HG03354 (cell line): ENCODE results near the gene ECSIT.
"Not testable (repeated sequence)": the region's sequence is repeated elsewhere in the genome, so short reads cannot be mapped to it uniquely, and the experiment has no call there.

Experiments used
- ATAC-seq: cut with Tn5 transposase; IDR thresholded peaks from one replicate; pipeline ENCODE4 v1.9.1; 2021; ENCODE audit warnings: mild to moderate bottlenecking; ENCODE audit not compliant: unreplicated experiment, poor library complexity, severe bottlenecking

Gene ECSIT

DNA sequence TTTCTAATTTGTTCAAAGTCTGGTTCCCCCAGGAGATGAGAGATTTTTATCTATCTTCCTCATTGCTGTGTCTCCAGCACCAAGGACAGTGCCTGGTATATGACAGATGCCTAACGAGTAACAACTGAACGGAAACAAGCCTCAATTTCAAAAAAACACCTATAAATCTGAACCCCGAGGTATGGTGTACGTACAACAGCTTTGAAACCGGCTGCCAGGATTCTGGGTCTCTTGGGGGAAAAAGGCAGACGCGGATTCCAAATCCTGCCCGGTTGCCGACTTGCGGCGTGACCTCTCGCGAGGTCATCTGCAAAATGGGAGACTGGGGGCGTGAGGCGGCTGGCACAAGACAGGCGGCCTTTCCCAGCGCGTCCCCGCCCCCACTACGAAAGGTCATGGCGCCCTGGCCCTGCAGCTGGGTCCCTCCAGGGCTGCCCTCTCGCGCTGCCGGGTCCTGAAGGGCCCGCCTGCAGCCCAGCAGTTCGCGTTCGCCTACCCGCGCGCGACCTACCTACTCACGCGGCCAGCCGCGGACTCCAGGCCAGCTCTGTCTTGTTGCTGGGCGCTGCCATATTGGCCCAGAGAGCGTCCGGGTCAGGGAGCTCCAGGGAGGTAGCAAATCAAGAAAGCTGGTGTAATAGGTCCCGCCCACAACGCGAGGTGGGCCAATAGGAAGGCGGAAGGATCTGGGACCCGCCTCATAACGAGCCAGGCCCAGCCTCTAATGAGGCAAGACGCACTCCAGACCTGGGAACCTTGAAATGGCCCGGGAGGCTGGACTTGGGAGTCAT, at the start of gene ECSIT:
Gene ECSIT (minus strand): TSS at position 584 of the 791 bp plus-strand sequence. CDS start 9,964 bp downstream, outside the sequence.
- ATAC-seq, result peak; percentile 95

DNA sequence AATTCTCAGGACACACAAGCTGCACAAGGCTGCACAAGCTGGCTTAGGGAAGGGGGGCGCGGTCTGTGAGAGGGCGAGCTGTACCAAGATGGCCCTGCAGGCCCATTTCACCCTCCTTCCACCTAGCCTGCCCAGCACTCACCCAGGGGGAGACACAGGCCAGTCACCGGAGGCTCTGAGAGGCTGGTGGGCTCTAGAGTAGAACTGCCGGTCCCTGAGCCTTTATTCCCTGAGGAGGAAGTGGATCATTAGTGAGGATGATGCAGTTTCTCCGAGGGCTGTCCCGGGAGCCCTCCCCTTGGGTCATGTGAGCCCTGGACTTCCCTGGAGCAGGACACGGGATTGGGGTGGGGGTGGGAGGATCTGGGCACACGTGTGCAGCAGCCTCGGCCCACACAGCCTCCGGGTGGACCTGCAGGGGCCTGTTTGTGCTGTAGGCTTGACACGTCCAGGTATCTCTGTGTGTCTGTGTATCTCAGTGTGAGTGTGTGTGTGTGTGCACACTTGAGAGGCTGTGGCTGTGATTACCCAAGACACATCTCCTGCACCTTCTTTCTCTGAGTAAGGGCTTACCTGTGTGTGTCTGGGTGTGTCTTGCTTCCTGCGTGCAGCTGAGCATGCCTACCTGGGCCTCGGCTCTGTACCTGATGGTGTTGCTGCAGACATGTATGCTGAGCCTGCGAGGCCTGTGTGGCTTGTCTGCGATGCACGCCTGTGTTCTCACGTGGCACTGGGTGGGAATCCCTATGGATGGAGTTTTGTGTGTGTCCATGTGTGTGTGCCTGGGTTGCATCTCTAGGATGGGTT, 48.7 kb upstream of the ECSIT start, which contains the start of gene ACP5:
Gene ACP5 (minus strand): TSS at position 195 of the 807 bp plus-strand sequence. CDS start 328 bp downstream, outside the sequence.
- no peak for ATAC-seq

DNA sequence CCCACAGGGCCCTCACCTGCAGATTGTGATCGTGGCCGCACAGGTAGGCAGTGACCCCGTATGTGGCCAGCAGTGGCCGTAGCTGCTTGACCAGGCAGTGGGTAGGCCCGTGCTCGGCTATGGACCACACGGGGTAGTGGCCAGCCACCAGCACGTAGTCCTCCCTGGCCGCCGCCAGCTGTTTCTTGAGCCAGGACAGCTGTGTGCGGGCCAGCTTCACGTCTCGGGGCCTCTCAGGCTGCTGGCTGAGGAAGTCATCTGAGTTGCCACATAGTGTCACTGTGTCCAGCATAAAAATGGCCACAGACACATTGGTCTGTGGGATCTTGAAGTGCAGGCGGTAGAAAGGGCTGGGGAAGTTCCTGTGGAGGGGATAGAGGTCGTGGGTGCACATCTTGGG, 47.3 kb upstream of the ECSIT start:
- no peak for ATAC-seq

DNA sequence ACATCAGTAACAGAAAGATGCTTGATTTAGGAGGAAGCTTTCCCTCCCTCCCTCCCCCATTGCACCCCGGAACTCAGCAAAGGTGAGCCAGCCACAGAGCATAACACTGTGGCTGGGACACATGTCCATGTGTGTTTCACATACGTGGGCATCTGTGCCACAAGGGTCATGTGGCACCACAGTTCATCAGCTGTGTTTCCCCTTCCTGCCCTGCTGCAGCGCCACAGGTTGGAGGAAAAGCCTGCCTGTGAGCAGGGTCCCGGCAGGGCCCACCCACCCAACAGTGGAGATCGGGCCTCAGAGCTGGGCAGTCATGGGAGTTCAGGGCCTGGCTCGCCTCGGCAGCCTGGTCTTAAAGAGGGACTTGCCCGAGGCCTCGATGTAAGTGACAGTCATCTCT, 45.8 kb upstream of the ECSIT start:
- ATAC-seq, result no peak

DNA sequence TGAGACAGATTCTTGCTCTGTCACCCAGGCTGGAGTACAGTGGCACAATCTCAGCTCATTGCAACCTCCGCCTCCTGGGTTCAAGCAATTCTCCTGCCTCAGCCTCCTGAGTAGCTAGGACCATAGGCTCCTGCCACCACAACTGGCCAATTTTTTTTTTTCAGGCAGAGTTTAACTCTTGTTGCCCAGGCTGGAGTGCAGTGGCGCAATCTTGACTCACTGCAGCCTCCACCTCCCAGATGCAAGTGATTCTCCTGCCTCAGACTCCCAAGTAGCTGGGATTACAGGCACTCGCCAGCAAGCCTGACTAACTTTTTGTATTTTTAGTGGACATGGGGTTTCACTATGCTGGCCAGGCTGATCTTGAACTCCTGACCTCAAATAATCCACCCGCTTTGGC, 44.8 kb upstream of the ECSIT start:
- ATAC-seq, result not testable (repeated sequence)

GRCh38 chr19:11573354-11573753, 44.4 kb upstream of the ECSIT start:
- not testable (repeated sequence) for ATAC-seq

DNA sequence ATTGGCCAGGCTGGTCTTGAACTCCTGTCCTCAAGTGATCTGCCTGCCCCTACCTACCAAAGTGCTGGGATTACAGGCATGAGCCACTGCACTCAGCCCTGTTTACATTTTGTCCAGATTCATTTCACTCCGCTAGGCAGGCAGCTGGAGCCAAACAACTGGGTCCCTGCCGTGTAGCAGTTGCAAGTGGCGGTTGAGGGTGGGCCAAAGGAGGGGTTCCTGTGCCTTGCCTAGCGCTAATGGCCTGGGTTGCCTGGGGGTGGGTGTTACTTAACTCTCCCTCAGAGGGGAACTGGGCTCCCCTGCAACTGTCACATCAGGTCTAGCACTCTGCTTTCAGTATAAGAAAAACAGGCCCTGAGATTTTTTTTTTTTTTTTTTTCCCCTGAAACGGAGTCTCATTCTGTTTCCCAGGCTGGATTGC, 41.1 kb upstream of the ECSIT start:
- ATAC-seq, result no peak

DNA sequence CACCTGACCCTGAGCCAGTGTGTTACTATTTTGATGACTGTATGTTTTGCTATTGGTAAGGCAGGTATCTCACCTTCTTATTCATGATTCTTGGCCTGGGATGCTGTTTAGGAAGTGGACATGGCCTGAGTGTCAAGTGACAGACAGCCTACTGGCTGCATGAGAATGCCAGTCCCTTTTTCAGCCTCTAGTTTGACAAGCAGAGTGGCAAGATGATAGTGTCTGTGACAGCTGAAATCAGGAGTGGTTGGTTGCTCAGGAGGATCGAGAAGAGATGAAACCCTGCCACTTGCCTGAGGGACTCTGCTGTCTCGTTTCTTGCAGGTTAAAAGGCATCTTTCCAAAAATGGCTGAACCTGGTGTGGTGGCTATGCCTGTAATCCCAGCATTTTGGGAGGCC, 37.2 kb upstream of the ECSIT start:
- no peak for ATAC-seq

GRCh38 chr19:11565649-11565980, 36.7 kb upstream of the ECSIT start:
- ATAC-seq, result not testable (repeated sequence)

GRCh38 chr19:11564082-11564807, 35.3 kb upstream of the ECSIT start:
- ATAC-seq, result not testable (repeated sequence)

- ATAC-seq, result no peak
These were observed 34.6 kb upstream of the ECSIT start for GRCh38 chr19:11563532-11563931.

GRCh38 chr19:11560404-11561051, 31.6 kb upstream of the ECSIT start:
- ATAC-seq, result no peak

DNA sequence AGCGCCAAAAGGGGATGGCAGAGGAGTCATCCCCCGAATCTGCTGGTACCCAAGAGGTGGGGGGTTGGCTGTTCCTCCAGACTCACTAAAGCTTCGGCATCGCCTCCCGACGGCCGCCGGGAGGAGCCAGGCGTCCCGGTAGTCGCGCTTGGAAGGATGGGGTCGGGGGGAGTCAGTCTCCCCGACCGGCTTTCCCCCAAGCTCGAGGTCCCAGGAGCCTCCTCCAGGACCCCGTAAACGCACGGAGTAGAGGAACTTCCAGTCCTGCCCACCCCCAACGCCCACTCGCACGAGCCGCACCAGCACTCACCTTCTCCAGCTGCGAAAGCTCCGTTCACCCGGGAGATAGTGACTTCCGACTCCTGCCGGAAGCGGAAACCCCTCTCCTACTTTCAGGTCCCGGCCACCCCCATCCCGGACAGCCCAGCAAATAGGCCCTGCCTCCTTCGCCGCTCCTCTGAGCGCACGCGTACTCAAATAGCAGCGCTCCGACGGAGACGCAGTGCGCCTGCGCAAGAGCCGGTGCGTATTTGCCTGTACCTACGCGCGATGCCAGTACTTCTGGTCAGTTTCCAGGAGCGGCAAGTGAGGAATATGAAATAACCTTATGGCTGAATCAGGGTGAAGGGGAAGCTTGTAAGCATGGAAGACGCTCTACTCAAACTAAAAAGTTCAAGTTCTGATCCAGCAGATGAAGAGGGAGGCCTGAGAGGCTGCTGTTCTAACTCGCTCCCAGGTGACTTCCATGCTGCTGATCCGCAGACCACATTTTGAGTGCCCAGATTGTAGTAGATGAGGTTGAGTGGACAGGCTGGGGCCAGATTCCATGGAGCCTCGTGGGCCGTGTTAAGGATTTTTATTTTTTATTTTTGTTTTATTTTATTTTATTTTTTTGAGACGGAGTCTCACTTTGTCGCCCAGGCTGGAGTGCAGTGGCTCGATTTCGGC, 30.2 kb upstream of the ECSIT start, which contains the start of gene ELOF1:
Gene ELOF1 (minus strand): TSS at position 350 of the 948 bp plus-strand sequence. CDS start 4,883 bp downstream, outside the sequence.
- peak; percentile 85 for ATAC-seq

GRCh38 chr19:11556634-11557420, 27.9 kb upstream of the ECSIT start:
- ATAC-seq, result no peak

DNA sequence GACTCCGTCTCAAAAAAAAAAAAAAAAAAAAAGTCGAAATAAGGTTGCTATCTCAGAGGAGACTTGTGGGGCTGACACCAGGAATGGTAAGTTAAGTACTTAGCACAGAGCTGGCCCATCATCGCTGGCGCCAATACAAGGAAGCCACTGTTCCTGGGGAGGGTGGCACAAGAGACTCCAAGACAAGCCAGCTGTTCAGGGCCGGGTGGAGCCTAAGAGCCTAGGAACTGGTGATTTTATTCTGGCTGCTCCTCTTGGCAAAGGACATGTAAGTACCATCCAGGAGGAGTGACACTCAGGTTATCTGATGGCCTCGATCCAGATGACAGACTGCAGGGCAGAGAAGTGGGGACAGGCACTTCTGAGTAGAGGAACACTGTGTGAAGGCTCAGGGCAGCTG, 26.3 kb upstream of the ECSIT start:
- ATAC-seq, result no peak

- no peak for ATAC-seq
These were observed 25.2 kb upstream of the ECSIT start for GRCh38 chr19:11554160-11554559.

DNA sequence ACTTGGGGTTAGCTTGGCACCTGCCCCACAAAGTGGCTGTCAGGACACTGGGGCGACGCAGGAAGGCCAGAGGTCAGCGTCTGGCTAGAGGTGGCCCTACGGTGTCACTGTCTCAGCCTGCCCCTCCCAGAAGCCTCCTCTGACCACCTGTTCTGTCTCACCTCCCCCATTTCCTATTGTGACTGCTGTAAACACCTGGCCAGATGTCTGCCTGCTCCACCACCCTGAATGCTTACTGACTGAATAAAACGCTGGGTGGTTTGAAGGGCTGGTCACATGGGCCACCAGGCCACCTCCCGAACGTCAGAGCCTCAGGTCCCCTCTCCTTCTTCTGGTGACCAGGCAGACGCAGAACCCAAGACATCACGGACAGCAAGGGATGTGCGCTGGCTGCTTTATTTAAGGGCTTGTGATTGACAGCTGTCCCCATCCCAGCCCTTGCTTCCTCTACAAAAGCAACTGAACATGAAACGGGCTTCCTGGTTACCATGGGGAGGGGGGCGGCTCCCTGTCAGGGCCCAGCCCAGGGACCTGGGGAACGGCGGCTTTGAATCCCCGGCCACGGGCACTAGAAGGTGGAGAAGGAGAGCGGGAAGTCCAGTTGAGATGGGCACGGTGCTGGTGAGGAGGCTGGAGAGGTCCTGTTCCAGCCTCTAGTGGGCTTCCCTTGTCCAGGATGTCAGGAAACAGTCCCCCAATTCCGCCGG, 23.9 kb upstream of the ECSIT start:
- no peak for ATAC-seq
